Right hindlimb (tissue), 1 donor: ENCODE measurements around the gene NOC2L.
"Not testable (repeated sequence)": the region's sequence is repeated elsewhere in the genome, so short reads cannot be mapped to it uniquely, and the experiment has no call there.

Experiments used
- DNase-seq: peaks from one replicate; pipeline ENCODE4 v3.0.0-alpha.2; 2018

The NOC2L gene

DNA sequence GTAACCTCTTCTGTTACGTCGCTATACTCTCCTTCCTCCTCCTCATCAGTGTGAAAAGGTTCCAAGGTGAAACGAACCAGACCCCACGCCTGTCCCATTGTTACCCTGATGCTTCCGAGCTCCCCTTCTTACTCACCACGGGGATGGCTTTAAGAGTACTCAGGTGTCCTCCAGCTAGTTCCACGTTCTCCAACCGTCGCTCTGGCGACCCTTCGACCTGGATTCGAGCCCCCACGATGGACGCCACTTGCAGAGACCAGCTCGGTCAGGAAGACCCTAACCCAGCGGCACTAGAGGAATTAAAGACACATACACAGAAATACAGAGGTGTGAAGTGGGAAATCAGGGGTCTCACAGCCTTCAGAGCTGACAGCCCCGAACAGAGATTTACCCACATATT is 61.1 kb downstream of the NOC2L start:
- DNase-seq: not testable (repeated sequence)

DNA sequence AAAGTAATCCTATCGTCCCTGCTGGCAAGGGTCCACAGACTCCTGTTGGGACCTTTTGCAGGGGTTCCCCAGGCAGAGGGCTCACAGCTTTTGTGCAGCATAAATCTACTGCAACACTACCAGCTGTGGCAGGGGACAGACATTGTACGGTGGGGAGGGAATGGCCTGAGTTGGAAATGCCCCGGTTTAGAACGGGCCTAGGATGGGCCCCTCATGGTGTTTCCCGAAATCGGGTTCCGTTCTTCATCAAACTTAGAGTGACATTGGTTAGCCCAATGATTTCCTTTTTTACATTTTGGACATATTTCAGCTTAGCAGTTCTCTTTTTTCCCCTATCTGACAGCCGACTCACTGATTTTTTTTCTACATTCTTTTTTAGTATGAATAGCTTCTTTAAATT is 61.8 kb downstream of the NOC2L start:
- DNase-seq: no peak
